Panc1 (cell line): ENCODE measurements around the gene SOX9. TPM values are rescaled to one million over a fixed set of nuclear protein-coding genes. Genes with fewer than 3 reads are reported as not detected.
A peak's percentile ranks its signal among the peaks of the same experiment; 100 is the strongest.

Experiments used
- ATAC-seq: fragments of 200-7000 bp; cut with Tn5 transposase; 2 replicates; pipeline ENCODE4 v1.9.1; 2020; ENCODE audit warnings: mild to moderate bottlenecking, moderate library complexity
- BruUV-seq: library from RNA; stranded (reverse); fragments of 400-500 nt; replicated peaks from 2 replicates; lab custom pipeline; 2021; lab: Mats Ljungman, UMichigan
- CTCF ChIA-PET: fragments of 300-600 bp; sonication (Branson Sonifier 250); formaldehyde crosslinking; loops from one replicate; lab custom pipeline; 2022; ENCODE audit warnings: antibody characterized with exemption; lab: Charles Lee
- POLR2A ChIA-PET: fragments of 300-600 bp; sonication (Branson Sonifier 250); formaldehyde crosslinking; loops from one replicate; lab custom pipeline; 2022; ENCODE audit warnings: antibody characterized with exemption; lab: Charles Lee
- DNase-seq: peaks from one replicate; pipeline ENCODE4 v3.0.0-alpha.2; 2010; ENCODE audit warnings: low read depth, low spot score
- H3K27ac ChIP-seq: 2 replicates; pipeline ENCODE4 v1.5.1; 2011; ENCODE audit warnings: mild to moderate bottlenecking, low read length, inconsistent platforms
- H3K27me3 ChIP-seq: fragments of 200-500 bp; sonication (Bioruptor generic); 2 replicates; pipeline ENCODE4 v1.6.0; 2014; ENCODE audit warnings: low read length, inconsistent platforms; ENCODE audit not compliant: control insufficient read depth, insufficient read depth
- H3K36me3 ChIP-seq: fragments of 200-500 bp; sonication (Bioruptor generic); 2 replicates; pipeline ENCODE4 v1.5.1; 2014; ENCODE audit warnings: inconsistent platforms, mild to moderate bottlenecking, low read length, moderate library complexity; ENCODE audit not compliant: control insufficient read depth, insufficient read depth
- H3K4me1 ChIP-seq: 2 replicates; pipeline ENCODE4 v1.5.1; 2011; ENCODE audit warnings: inconsistent platforms, mild to moderate bottlenecking, low read length, moderate library complexity; ENCODE audit not compliant: control insufficient read depth, insufficient read depth
- H3K4me3 ChIP-seq, 2 experiments: 2 replicates each; pipeline ENCODE4 v1.5.1; 2011 to 2012; ENCODE audit warnings: low read depth in 2 of 2, low read length in 2 of 2, mild to moderate bottlenecking in 2 of 2, inconsistent platforms in 1 of 2, moderate library complexity in 1 of 2
- H3K9me3 ChIP-seq: fragments of 200-500 bp; sonication (Bioruptor generic); 2 replicates; pipeline ENCODE4 v1.5.1; 2014; ENCODE audit warnings: low read depth, mild to moderate bottlenecking, inconsistent platforms, low read length, moderate library complexity; ENCODE audit not compliant: control insufficient read depth, insufficient read depth
- POLR2AphosphoS5 ChIP-seq: IDR thresholded peaks from 2 replicates; pipeline ENCODE4 v1.6.1; 2012; ENCODE audit warnings: mild to moderate bottlenecking, low read depth, low read length, moderate library complexity
- SIN3A ChIP-seq: IDR thresholded peaks from 2 replicates; pipeline ENCODE4 v1.6.1; 2012; ENCODE audit warnings: low read depth, mild to moderate bottlenecking, low read length, moderate library complexity, borderline replicate concordance; ENCODE audit not compliant: insufficient read depth
- TCF7L2 ChIP-seq: IDR thresholded peaks from 2 replicates; pipeline ENCODE4 v1.6.1; 2011; ENCODE audit warnings: mild to moderate bottlenecking, low read depth, low read length, inconsistent platforms
- in situ Hi-C: cut with HindIII; loops from 2 replicates; pipeline ENCODE4 v1.10.0; 2016; ENCODE audit warnings: low sequenced_read_pairs, low pct_unique_long_range_greater_than_20kb
- intact Hi-C: fragments of 100-400 bp; cut with micrococcal nuclease; formaldehyde crosslinking; loops from one replicate; pipeline ENCODE4 v1.10.0; 2022; ENCODE audit not compliant: unreplicated experiment
- total RNA-seq: library from RNA; stranded (reverse); gene quantifications from one replicate; pipeline ENCODE4 v1.2.1, GENCODE V29; 2021; ENCODE audit not compliant: unreplicated experiment
- TF ChIP-seq, protein P1 (sequence below): fragments of 450-650 bp; IDR thresholded peaks from 2 replicates; pipeline ENCODE4 v1.5.1; 2017; ENCODE audit warnings: mild to moderate bottlenecking
- TF ChIP-seq, protein P2 (sequence below), 2 experiments: IDR thresholded peaks; 2 replicates each; pipeline ENCODE4 v1.6.1; 2011 to 2012; ENCODE audit warnings: low read depth in 2 of 2, control low read depth in 1 of 2, low read length in 1 of 2, mild to moderate bottlenecking in 1 of 2, moderate library complexity in 1 of 2; ENCODE audit not compliant: insufficient read depth in 1 of 2

The SOX9 gene
- total RNA-seq, 1 experiment from 2014 or later = 79.5 TPM

DNA sequence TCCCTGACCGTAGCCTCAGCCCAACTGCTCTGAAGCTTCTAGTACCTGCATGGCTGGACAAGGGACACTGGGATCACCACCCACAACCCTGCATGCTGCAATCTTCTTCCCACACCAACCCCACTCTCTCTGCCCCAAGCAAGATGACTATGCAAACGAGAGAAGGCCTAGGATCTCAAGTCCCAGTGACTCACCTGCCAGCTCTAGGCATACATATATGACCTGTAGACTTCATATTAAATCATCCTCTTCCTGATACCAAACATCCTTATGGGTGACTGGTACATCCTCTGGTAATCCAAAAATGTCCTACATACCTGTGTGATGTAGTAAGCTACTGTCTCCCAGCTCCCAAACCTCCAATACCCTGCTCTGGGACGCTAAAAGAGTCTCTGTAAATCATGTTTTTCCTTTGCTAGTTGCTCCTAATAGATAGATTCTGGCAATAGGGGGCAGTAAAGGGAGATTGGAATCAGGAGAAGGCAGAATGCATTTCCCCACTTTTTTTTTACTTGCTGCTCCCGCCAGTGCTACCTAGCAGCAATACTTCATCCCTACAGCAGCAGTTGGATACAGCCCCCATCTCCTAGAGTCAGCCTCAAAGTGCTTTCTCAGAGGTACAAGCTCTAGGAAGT is 43.4 kb upstream of the SOX9 start:
- ATAC-seq = no peak
- in situ Hi-C loops = no loop called here
- BruUV-seq = no TSS peak
- no peaks in the 10 kb centered on the region for H3K9me3 ChIP-seq
- ChIA-PET CTCF (no interaction called here), POLR2A (no interaction called here)
- intact Hi-C loops = no loop called here
- no peak for DNase-seq
- H3K27me3 ChIP-seq = peaks cover under 1% of the 10 kb centered on the region; the same call in 1 of the 2 replicates
- TF ChIP-seq, protein P1, sequence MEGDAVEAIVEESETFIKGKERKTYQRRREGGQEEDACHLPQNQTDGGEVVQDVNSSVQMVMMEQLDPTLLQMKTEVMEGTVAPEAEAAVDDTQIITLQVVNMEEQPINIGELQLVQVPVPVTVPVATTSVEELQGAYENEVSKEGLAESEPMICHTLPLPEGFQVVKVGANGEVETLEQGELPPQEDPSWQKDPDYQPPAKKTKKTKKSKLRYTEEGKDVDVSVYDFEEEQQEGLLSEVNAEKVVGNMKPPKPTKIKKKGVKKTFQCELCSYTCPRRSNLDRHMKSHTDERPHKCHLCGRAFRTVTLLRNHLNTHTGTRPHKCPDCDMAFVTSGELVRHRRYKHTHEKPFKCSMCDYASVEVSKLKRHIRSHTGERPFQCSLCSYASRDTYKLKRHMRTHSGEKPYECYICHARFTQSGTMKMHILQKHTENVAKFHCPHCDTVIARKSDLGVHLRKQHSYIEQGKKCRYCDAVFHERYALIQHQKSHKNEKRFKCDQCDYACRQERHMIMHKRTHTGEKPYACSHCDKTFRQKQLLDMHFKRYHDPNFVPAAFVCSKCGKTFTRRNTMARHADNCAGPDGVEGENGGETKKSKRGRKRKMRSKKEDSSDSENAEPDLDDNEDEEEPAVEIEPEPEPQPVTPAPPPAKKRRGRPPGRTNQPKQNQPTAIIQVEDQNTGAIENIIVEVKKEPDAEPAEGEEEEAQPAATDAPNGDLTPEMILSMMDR = peak; percentile 42
- TF ChIP-seq, protein P2, sequence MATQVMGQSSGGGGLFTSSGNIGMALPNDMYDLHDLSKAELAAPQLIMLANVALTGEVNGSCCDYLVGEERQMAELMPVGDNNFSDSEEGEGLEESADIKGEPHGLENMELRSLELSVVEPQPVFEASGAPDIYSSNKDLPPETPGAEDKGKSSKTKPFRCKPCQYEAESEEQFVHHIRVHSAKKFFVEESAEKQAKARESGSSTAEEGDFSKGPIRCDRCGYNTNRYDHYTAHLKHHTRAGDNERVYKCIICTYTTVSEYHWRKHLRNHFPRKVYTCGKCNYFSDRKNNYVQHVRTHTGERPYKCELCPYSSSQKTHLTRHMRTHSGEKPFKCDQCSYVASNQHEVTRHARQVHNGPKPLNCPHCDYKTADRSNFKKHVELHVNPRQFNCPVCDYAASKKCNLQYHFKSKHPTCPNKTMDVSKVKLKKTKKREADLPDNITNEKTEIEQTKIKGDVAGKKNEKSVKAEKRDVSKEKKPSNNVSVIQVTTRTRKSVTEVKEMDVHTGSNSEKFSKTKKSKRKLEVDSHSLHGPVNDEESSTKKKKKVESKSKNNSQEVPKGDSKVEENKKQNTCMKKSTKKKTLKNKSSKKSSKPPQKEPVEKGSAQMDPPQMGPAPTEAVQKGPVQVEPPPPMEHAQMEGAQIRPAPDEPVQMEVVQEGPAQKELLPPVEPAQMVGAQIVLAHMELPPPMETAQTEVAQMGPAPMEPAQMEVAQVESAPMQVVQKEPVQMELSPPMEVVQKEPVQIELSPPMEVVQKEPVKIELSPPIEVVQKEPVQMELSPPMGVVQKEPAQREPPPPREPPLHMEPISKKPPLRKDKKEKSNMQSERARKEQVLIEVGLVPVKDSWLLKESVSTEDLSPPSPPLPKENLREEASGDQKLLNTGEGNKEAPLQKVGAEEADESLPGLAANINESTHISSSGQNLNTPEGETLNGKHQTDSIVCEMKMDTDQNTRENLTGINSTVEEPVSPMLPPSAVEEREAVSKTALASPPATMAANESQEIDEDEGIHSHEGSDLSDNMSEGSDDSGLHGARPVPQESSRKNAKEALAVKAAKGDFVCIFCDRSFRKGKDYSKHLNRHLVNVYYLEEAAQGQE (IDR thresholded peaks at IDR 0.05; ENCODE audit: insufficient read depth in 1 of 2, low read depth in 2 of 2, low read length in 1 of 2) = no peak
- no peak overlapping the region for H3K27ac ChIP-seq
- no peaks in the 10 kb centered on the region for H3K4me1 ChIP-seq
- H3K36me3 ChIP-seq = no peaks in the 10 kb centered on the region
- H3K4me3 ChIP-seq = no peak overlapping the region

DNA sequence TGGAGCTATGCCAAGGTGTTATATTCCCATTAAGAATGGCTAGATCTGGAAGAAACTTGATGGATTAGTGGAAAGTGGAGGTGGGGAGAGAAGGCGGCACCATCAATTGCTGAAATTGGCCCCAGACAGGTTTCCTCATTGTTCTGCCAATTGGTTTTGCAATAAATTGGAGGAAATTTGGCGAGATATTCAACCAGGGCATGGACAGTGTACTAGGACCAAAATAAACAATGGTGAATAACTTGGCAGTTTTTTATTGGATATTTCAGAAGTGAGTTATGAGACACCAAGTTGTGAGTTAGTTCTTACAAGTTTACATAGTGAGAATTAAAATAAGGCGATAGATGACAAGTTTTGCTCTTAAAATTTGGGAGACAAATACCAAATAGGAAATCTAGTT is 41.1 kb upstream of the SOX9 start:
- H3K4me1 ChIP-seq = no peaks in the 10 kb centered on the region
- TF ChIP-seq POLR2AphosphoS5 = no peak
- TF ChIP-seq, protein P2 (IDR thresholded peaks at IDR 0.05; ENCODE audit: insufficient read depth in 1 of 2, low read depth in 2 of 2, low read length in 1 of 2) = no peak
- no peak for TF ChIP-seq TCF7L2
- TF ChIP-seq, protein P1 = no peak
- TF ChIP-seq SIN3A = no peak
- H3K9me3 ChIP-seq = no peaks in the 10 kb centered on the region
- CTCF ChIA-PET = no interaction called here
- no peaks in the 10 kb centered on the region for H3K36me3 ChIP-seq
- POLR2A ChIA-PET = no interaction called here
- no peak overlapping the region for H3K27ac ChIP-seq
- in situ Hi-C loops = no loop called here
- no peak overlapping the region for H3K4me3 ChIP-seq
- BruUV-seq = no TSS peak
- intact Hi-C loops = no loop called here
- DNase-seq (no peak), ATAC-seq (no peak)
- H3K27me3 ChIP-seq = no peaks in the 10 kb centered on the region; the same call in 1 of the 2 replicates
